Measurements from ENCODE around the gene ATP6V1B1. TPM values are rescaled to one million over a fixed set of nuclear protein-coding genes. Genes with fewer than 3 reads are reported as not detected.

The ATP6V1B1 gene
- total RNA-seq, 4 donors from 2014 or later, result 3.6 to 7.1 TPM; not detected in 2

DNA sequence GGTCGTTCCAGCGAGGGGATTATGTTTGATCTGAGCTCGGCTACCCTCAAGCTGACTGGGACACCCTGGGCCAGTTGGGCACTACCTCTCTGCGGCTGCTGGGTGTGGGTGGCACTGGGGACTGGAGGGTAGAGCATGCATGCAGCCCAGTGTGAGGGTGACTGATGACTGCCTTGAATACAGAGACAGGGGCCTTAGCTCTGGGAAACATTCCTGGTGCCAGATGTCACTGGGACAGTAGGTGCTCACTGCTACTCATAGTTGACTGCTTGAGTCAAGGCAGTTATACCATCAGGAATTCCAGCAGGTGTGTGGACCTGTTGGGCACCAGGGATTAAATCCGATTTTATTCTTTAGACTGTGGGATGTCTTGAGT lies 33.6 kb upstream of the ATP6V1B1 start:
- ATAC-seq (ENCODE audit: low FRiP score) (no peak), DNase-seq (ENCODE audit: low spot score) (no peak)
- TF ChIP-seq, protein P1, sequence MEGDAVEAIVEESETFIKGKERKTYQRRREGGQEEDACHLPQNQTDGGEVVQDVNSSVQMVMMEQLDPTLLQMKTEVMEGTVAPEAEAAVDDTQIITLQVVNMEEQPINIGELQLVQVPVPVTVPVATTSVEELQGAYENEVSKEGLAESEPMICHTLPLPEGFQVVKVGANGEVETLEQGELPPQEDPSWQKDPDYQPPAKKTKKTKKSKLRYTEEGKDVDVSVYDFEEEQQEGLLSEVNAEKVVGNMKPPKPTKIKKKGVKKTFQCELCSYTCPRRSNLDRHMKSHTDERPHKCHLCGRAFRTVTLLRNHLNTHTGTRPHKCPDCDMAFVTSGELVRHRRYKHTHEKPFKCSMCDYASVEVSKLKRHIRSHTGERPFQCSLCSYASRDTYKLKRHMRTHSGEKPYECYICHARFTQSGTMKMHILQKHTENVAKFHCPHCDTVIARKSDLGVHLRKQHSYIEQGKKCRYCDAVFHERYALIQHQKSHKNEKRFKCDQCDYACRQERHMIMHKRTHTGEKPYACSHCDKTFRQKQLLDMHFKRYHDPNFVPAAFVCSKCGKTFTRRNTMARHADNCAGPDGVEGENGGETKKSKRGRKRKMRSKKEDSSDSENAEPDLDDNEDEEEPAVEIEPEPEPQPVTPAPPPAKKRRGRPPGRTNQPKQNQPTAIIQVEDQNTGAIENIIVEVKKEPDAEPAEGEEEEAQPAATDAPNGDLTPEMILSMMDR (IDR thresholded peaks at IDR 0.05), result no peak

DNA sequence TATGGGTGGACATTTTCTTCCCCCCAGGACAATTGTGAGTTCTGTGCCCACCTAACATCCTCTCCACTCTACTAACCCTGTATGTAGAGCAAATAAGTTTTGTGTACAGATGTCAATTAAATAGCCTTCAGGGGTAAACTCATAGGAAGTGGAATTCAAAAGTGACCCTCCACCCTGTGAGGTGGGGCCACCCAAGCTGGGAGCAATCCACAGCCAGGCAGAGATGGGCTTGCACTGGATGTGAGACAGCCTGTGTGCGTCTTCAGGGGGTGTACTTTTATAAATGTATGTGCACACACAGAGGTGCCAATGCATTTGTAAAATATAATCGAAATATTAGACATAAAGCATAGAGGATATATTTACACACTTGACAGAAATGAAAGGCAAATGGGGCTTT lies 33.1 kb upstream of the ATP6V1B1 start:
- ATAC-seq (ENCODE audit: low FRiP score) (no peak), DNase-seq (ENCODE audit: low spot score) (no peak)
- TF ChIP-seq, protein P1 (IDR thresholded peaks at IDR 0.05), result no peak

DNA sequence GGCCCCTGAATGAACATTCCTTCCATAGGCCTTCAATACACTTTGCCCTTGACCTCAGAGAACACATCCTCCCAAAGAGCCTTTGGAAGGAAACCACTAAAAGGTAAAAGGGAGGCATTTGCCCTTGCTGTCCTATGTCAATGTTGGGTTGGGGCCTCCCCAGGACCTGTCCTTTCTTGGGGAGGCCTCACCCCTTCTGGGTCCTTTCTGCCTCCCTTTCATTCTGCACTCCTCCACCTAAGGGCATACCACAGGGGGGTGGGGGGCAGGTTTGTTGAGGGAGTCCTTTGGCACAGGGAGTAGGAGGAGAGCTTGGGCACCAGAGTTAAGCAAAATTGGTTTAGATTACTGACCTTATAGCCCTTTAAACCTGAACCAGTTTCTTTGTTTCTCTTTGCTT lies 32.5 kb upstream of the ATP6V1B1 start:
- TF ChIP-seq, protein P1 (IDR thresholded peaks at IDR 0.05), result no peak
- no peak for ATAC-seq (ENCODE audit: low FRiP score)

DNA sequence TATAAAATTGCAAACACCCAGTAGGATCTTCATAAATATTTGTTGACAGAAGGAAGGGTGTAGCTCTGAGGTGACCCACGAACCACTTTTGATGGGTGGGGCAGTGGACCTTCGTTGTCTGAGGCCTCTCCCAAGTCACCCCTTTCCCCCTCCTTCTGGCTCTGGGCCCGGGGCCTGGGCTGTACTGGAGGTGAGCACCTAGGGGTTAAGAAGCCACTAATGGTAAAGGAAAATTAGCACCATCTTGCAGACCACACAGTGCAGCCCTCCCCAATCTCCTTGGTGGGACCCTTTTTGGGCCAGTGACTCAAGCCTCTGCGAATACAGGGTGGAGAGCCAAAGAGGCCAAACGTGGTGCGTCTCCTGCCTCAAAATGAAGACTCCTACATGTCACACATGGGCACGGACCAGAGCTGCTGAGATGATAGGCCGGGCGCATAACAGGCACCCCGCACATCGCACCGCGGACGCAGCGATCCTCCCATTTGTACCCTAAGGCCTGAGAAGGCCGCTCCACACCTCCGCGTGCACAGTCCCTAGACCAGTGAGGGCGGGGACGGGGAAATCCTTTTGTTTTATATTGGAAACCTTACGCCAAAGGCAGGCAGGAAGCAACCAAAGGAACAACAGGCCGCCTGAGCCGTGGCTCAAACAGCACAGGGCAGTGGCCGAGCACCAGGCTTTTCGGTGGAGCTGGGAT lies 31.9 kb upstream of the ATP6V1B1 start:
- ATAC-seq (ENCODE audit: low FRiP score) (no peak), DNase-seq (ENCODE audit: low spot score) (no peak)
- TF ChIP-seq, protein P1 (IDR thresholded peaks at IDR 0.05), result no peak

More for the DNA sequence above, 32.5 kb upstream of the ATP6V1B1 start:
- DNase-seq (ENCODE audit: low spot score), result no peak

DNA sequence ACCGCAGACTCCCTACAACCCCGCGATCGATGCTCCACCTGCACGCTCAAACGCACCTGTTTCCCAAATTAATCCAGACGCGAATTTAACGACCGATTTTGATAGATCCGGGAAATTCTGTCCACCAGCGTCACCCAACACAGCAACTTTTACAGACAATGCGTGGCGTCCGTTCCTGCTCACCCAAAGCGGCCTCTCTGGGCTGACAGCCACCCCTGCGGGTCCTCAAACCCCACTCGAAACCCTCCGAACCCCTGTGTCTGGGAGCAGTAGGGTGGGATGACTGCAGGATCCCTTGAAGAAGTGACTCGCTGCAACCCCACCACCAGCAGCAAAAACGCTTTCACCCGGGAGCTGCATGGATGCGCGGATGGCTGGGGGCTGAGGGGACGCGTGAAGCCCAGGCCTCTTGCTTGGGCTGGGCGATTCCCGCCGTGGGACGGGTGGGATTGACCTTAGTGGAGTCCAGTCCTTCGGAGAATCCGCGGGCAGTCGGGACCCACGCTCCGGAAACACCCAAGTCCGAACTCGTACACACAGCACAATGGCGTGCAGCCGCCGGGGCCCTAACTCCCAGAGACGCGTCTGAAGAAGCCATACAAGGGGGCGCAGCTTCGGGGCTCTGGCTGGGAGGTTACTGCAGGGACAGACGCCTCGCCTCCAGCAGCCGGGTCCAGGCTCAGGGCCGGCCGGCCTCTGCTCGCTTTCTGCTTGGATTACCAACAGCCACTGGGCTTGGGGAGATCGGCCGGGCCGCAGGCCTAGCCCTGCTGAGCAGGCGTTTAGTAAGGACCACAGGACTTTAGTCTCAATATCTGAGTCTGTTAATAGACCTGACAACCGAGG lies 31.1 kb upstream of the ATP6V1B1 start:
- no peak for DNase-seq (ENCODE audit: low spot score)
- no peak for ATAC-seq (ENCODE audit: low FRiP score)
- TF ChIP-seq, protein P1 (IDR thresholded peaks at IDR 0.05), result no peak

DNA sequence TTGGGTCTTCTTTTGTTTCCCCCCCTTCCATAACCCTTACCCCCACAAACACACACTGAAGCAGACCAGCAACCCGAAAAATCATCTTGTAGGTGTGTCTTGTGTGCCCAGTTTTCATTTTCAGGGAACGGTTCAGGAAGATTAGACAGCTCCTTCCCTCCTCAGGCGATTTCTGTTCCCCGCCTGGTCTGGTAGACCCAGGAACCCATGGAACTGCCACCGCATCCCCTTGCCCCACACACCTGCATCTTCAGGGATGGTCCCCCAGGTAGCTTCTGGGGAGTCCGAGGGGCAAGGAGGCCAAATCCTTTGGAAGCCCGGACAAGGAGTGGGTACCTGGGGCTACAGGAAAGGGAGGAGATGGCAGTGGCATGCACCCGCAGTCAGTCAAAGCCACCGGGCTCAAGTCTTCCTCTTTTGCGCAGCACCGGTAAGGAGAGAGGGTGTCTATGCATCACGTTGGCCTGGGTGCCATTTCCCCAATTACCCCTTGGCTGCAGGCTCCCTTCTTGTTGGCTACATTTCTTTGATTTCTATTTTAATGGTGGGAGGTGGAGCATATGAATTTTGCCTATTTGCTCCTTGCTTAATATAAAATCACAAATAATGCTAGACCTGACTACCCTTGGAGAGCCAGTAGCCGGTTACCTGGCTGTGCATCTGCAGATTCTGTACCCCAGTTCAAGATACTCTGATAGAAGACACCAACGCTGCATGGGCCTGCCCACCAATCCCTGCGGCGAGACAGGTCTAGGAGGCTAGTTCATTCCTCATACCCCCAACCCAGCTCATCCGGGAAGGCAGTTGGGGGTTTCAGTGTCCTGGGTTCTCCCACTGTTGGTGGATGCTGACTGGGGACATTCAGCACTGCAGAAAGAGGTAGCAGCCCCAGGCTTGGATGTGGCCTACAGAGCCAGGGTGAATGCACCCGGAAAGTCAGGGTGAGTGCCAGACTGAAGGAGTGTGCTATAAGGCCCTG lies 30.0 kb upstream of the ATP6V1B1 start:
- DNase-seq (ENCODE audit: low spot score) (no peak), ATAC-seq (ENCODE audit: low FRiP score) (no peak)
- TF ChIP-seq, protein P1 (IDR thresholded peaks at IDR 0.05), result no peak
